ENCODE measurements around the gene C9orf153. TPM values are rescaled to one million over a fixed set of nuclear protein-coding genes. Genes with fewer than 3 reads are reported as not detected.
A peak's percentile ranks its signal among the peaks of the same experiment; 100 is the strongest.

C9orf153 gene
- total RNA-seq, 6 experiments from 2014 or later = 0.19 to 0.54 (median 0.31) TPM; not detected in 2

DNA sequence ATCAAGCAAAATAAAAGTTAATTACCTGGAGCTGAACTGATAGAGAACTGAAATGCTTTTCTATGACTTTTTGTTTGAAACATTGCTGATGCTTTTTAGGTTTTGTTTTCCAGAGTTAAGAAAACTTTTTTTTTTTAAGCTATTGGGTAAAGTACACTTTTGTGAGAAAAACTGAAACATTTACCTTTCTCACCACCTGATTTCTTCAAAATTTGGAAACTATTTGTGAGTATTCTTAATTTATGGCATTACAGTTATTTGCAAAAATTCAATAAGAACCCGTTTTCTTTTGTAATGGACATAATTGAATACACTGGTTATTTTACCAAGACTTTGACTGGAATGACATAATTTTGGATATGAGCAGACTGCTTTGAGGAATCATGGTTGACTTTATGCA is 6.6 kb downstream of the C9orf153 start:
- Histone ChIP-seq H3K4me1 (no peaks in the 10 kb centered on the region), H3K36me3 (no peaks in the 10 kb centered on the region), H3K9me3 (no peaks in the 10 kb centered on the region), H3K27ac (no peak overlapping the region), H3K4me3 (no peak overlapping the region), H3K27me3 (no peaks in the 10 kb centered on the region)
- ATAC-seq (no peak), DNase-seq (no peak)
- TF ChIP-seq POLR2A (IDR thresholded peaks at IDR 0.05) = no peak
- TF ChIP-seq, protein P1, sequence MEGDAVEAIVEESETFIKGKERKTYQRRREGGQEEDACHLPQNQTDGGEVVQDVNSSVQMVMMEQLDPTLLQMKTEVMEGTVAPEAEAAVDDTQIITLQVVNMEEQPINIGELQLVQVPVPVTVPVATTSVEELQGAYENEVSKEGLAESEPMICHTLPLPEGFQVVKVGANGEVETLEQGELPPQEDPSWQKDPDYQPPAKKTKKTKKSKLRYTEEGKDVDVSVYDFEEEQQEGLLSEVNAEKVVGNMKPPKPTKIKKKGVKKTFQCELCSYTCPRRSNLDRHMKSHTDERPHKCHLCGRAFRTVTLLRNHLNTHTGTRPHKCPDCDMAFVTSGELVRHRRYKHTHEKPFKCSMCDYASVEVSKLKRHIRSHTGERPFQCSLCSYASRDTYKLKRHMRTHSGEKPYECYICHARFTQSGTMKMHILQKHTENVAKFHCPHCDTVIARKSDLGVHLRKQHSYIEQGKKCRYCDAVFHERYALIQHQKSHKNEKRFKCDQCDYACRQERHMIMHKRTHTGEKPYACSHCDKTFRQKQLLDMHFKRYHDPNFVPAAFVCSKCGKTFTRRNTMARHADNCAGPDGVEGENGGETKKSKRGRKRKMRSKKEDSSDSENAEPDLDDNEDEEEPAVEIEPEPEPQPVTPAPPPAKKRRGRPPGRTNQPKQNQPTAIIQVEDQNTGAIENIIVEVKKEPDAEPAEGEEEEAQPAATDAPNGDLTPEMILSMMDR (IDR thresholded peaks at IDR 0.05) = no peak
- intact Hi-C loops (cut with DNase I) = no loop called here
- 88% methylated on average over 1 of the region's 1 CpG for WGBS (ENCODE audit: insufficient coverage, low coverage, low lambda C conversion rate, missing lambda C conversion rate)

DNA sequence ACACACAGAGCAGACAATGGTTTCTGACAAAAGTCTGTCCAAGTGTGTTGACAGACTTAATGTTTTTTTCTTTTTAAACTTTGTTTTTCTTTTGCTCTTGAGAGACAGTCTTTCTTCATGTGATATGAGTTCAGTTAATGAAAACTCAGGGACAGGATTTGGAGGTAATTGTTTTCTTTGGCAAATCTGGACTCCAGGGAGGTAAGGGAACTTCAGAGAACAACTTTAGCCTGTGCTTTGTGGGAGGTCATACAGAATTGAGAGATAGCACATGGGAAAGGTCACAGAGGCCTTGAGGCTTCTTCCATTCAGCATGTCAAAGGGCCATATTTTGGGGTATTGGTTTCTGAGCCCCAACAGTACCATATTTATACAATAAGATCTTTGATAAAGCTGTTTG is 9.3 kb downstream of the C9orf153 start:
- intact Hi-C loops (cut with DNase I) = no loop called here
- TF ChIP-seq POLR2A (IDR thresholded peaks at IDR 0.05) = no peak
- TF ChIP-seq, protein P1 (IDR thresholded peaks at IDR 0.05) = no peak

GRCh38 chr9:86248746-86249145 is 10.7 kb downstream of the C9orf153 start:
- ATAC-seq (no peak), DNase-seq (no peak)
- H3K4me1 ChIP-seq = no peaks in the 10 kb centered on the region
- TF ChIP-seq POLR2A (IDR thresholded peaks at IDR 0.05) = no peak
- TF ChIP-seq, protein P1 (IDR thresholded peaks at IDR 0.05) = no peak
- H3K27ac ChIP-seq = no peak overlapping the region
- H3K36me3 ChIP-seq = no peaks in the 10 kb centered on the region
- no peaks in the 10 kb centered on the region for H3K9me3 ChIP-seq
- intact Hi-C loops (cut with DNase I) = no loop called here
- no peak overlapping the region for H3K4me3 ChIP-seq
- 89% methylated on average over 4 of the region's 4 CpGs for WGBS (ENCODE audit: insufficient coverage, low coverage, low lambda C conversion rate, missing lambda C conversion rate)
- H3K27me3 ChIP-seq = no peaks in the 10 kb centered on the region

More for the DNA sequence above, 9.3 kb downstream of the C9orf153 start:
- Histone ChIP-seq H3K36me3 (no peaks in the 10 kb centered on the region), H3K27ac (no peak overlapping the region), H3K4me1 (no peaks in the 10 kb centered on the region), H3K9me3 (no peaks in the 10 kb centered on the region), H3K4me3 (no peak overlapping the region), H3K27me3 (no peaks in the 10 kb centered on the region)
- ATAC-seq = no peak
- no peak for DNase-seq

- no peaks in the 10 kb centered on the region for H3K9me3 ChIP-seq
- H3K4me3 ChIP-seq = no peak overlapping the region
- intact Hi-C loops (cut with DNase I) = no loop called here
- DNase-seq (peak in 1 of 3 donors; percentile 24), ATAC-seq (peak; percentile 60 to 88 (median 75))
- H3K27me3 ChIP-seq = no peaks in the 10 kb centered on the region
- 26% methylated on average over 6 of the region's 6 CpGs for WGBS (ENCODE audit: insufficient coverage, low coverage, low lambda C conversion rate, missing lambda C conversion rate)
- no peaks in the 10 kb centered on the region for H3K36me3 ChIP-seq
- no peak for TF ChIP-seq POLR2A (IDR thresholded peaks at IDR 0.05)
- TF ChIP-seq, protein P1 (IDR thresholded peaks at IDR 0.05) = peak in 2 of 4 donors; percentile 7 to 23
- H3K27ac ChIP-seq = no peak overlapping the region
- H3K4me1 ChIP-seq = no peaks in the 10 kb centered on the region
Measured at GRCh38 chr9:86246752-86247161, 12.7 kb downstream of the C9orf153 start.

DNA sequence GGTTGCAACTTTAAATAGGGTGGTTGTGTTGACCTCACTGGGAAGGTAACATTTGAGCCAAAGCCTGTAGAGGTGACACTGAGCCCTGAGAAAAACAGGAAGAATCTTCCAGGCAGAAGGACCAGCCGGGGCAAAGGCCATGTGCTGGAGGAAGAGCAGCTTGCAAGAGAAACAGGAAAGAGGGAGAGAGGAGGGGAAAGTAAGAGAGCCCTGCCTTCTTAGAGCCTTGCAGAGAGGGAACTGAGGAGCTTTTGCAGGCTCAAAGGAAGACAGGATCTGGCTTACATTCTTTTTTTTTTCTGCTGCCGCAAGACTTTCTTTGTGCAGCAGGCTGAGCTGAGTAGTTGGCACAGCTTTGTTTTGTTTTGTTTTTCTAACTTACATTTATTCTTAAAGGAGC is 17.4 kb downstream of the C9orf153 start:
- TF ChIP-seq POLR2A (IDR thresholded peaks at IDR 0.05) = no peak
- TF ChIP-seq, protein P1 (IDR thresholded peaks at IDR 0.05) = no peak
- peak in 1 of 3 donors; percentile 22 for DNase-seq
- ATAC-seq = peak in 3 of 4 donors; percentile 34 to 58 (median 38)
- intact Hi-C loops (cut with DNase I) = no loop called here
- Histone ChIP-seq H3K27ac (no peak overlapping the region), H3K4me1 (no peaks in the 10 kb centered on the region), H3K4me3 (no peak overlapping the region), H3K36me3 (no peaks in the 10 kb centered on the region), H3K9me3 (no peaks in the 10 kb centered on the region), H3K27me3 (no peaks in the 10 kb centered on the region)
- 42% methylated on average over 2 of the region's 2 CpGs for WGBS (ENCODE audit: insufficient coverage, low coverage, low lambda C conversion rate, missing lambda C conversion rate)
